Measurements from ENCODE around the gene MYO15A.
A peak's percentile ranks its signal among the peaks of the same experiment; 100 is the strongest.

Gene MYO15A

GRCh38 chr17:18084256-18084655 is 24.3 kb upstream of the MYO15A start:
- Histone ChIP-seq H3K27me3 (ENCODE audit: control insufficient read depth, insufficient read depth, low read length) (no peaks in the 10 kb centered on the region), H3K4me1 (ENCODE audit: control insufficient read depth, insufficient read depth, low read length) (no peaks in the 10 kb centered on the region), H3K27ac (ENCODE audit: low read depth, low read length) (no peak overlapping the region), H3K36me3 (ENCODE audit: control insufficient read depth, insufficient read depth, low read length) (no peaks in the 10 kb centered on the region), H3K4me3 (ENCODE audit: low read depth, low read length) (no peak overlapping the region), H3K9ac (ENCODE audit: low read depth, low read length) (no peak overlapping the region), H3K9me3 (ENCODE audit: control insufficient read depth, insufficient read depth, low read length) (no peaks in the 10 kb centered on the region)

- peak within 1 kb of the TSS; percentile 69 for H3K9ac ChIP-seq (ENCODE audit: low read depth, low read length)
- peak within 1 kb of the TSS; percentile 86 for H3K4me3 ChIP-seq (ENCODE audit: low read depth, low read length)
- no peaks in the 10 kb centered on the region for H3K4me1 ChIP-seq (ENCODE audit: control insufficient read depth, insufficient read depth, low read length)
- H3K9me3 ChIP-seq (ENCODE audit: control insufficient read depth, insufficient read depth, low read length): no peaks in the 10 kb centered on the region
- no peaks in the 10 kb centered on the region for H3K27me3 ChIP-seq (ENCODE audit: control insufficient read depth, insufficient read depth, low read length)
- peak within 1 kb of the TSS; percentile 76 for H3K27ac ChIP-seq (ENCODE audit: low read depth, low read length)
- 0 out of 2 replicates have a peak, but pooled peaks cover 9% of the 10 kb centered on the region for H3K36me3 ChIP-seq (ENCODE audit: control insufficient read depth, insufficient read depth, low read length)
Observed at GRCh38 chr17:18087610-18088491, 20.7 kb upstream of the MYO15A start, which contains the start of gene DRG2. DRG2 (plus strand) TSS chr17:18087948; CDS start chr17:18088024, 76 bp downstream.

- H3K27me3 ChIP-seq (ENCODE audit: control insufficient read depth, insufficient read depth, low read length): no peaks in the 10 kb centered on the region
- peaks cover 18% of the 10 kb centered on the region for H3K36me3 ChIP-seq (ENCODE audit: control insufficient read depth, insufficient read depth, low read length)
- no peak overlapping the region for H3K27ac ChIP-seq (ENCODE audit: low read depth, low read length)
- no peaks in the 10 kb centered on the region for H3K4me1 ChIP-seq (ENCODE audit: control insufficient read depth, insufficient read depth, low read length)
- H3K4me3 ChIP-seq (ENCODE audit: low read depth, low read length): no peak overlapping the region
- H3K9me3 ChIP-seq (ENCODE audit: control insufficient read depth, insufficient read depth, low read length): no peaks in the 10 kb centered on the region
- H3K9ac ChIP-seq (ENCODE audit: low read depth, low read length): no peak overlapping the region
Observed at GRCh38 chr17:18089613-18090012, 18.9 kb upstream of the MYO15A start.

GRCh38 chr17:18093616-18094408 is 14.7 kb upstream of the MYO15A start:
- no peak overlapping the region for H3K4me3 ChIP-seq (ENCODE audit: low read depth, low read length)
- H3K27ac ChIP-seq (ENCODE audit: low read depth, low read length): no peak overlapping the region
- H3K9ac ChIP-seq (ENCODE audit: low read depth, low read length): no peak overlapping the region
- H3K9me3 ChIP-seq (ENCODE audit: control insufficient read depth, insufficient read depth, low read length): no peaks in the 10 kb centered on the region
- H3K4me1 ChIP-seq (ENCODE audit: control insufficient read depth, insufficient read depth, low read length): no peaks in the 10 kb centered on the region
- no peaks in the 10 kb centered on the region for H3K27me3 ChIP-seq (ENCODE audit: control insufficient read depth, insufficient read depth, low read length)
- H3K36me3 ChIP-seq (ENCODE audit: control insufficient read depth, insufficient read depth, low read length): peaks cover 52% of the 10 kb centered on the region

- H3K27me3 ChIP-seq (ENCODE audit: control insufficient read depth, insufficient read depth, low read length): no peaks in the 10 kb centered on the region
- H3K36me3 ChIP-seq (ENCODE audit: control insufficient read depth, insufficient read depth, low read length): peaks cover 58% of the 10 kb centered on the region
- H3K9me3 ChIP-seq (ENCODE audit: control insufficient read depth, insufficient read depth, low read length): no peaks in the 10 kb centered on the region
- no peak overlapping the region for H3K9ac ChIP-seq (ENCODE audit: low read depth, low read length)
- no peak overlapping the region for H3K27ac ChIP-seq (ENCODE audit: low read depth, low read length)
- no peaks in the 10 kb centered on the region for H3K4me1 ChIP-seq (ENCODE audit: control insufficient read depth, insufficient read depth, low read length)
- H3K4me3 ChIP-seq (ENCODE audit: low read depth, low read length): no peak overlapping the region
Observed at GRCh38 chr17:18094409-18094807, 14.1 kb upstream of the MYO15A start.

- no peak overlapping the region for H3K27ac ChIP-seq (ENCODE audit: low read depth, low read length)
- no peaks in the 10 kb centered on the region for H3K9me3 ChIP-seq (ENCODE audit: control insufficient read depth, insufficient read depth, low read length)
- H3K4me1 ChIP-seq (ENCODE audit: control insufficient read depth, insufficient read depth, low read length): no peaks in the 10 kb centered on the region
- H3K9ac ChIP-seq (ENCODE audit: low read depth, low read length): no peak overlapping the region
- no peaks in the 10 kb centered on the region for H3K27me3 ChIP-seq (ENCODE audit: control insufficient read depth, insufficient read depth, low read length)
- H3K4me3 ChIP-seq (ENCODE audit: low read depth, low read length): no peak overlapping the region
- peaks cover 75% of the 10 kb centered on the region for H3K36me3 ChIP-seq (ENCODE audit: control insufficient read depth, insufficient read depth, low read length)
Observed at GRCh38 chr17:18099516-18099915, 9.0 kb upstream of the MYO15A start.

- H3K27me3 ChIP-seq (ENCODE audit: control insufficient read depth, insufficient read depth, low read length): no peaks in the 10 kb centered on the region
- H3K36me3 ChIP-seq (ENCODE audit: control insufficient read depth, insufficient read depth, low read length): peaks cover 81% of the 10 kb centered on the region
- no peaks in the 10 kb centered on the region for H3K9me3 ChIP-seq (ENCODE audit: control insufficient read depth, insufficient read depth, low read length)
Observed at GRCh38 chr17:18100616-18101015, 7.9 kb upstream of the MYO15A start.

GRCh38 chr17:18101828-18102227 is 6.7 kb upstream of the MYO15A start:
- peaks cover 80% of the 10 kb centered on the region for H3K36me3 ChIP-seq (ENCODE audit: control insufficient read depth, insufficient read depth, low read length)
- H3K9ac ChIP-seq (ENCODE audit: low read depth, low read length): no peak overlapping the region
- no peaks in the 10 kb centered on the region for H3K27me3 ChIP-seq (ENCODE audit: control insufficient read depth, insufficient read depth, low read length)

More at GRCh38 chr17:18100616-18101015, 7.9 kb upstream of the MYO15A start:
- Histone ChIP-seq H3K4me3 (ENCODE audit: low read depth, low read length) (no peak overlapping the region), H3K9ac (ENCODE audit: low read depth, low read length) (no peak overlapping the region), H3K4me1 (ENCODE audit: control insufficient read depth, insufficient read depth, low read length) (no peaks in the 10 kb centered on the region), H3K27ac (ENCODE audit: low read depth, low read length) (no peak overlapping the region)

GRCh38 chr17:18102640-18103039 is 5.9 kb upstream of the MYO15A start:
- no peaks in the 10 kb centered on the region for H3K9me3 ChIP-seq (ENCODE audit: control insufficient read depth, insufficient read depth, low read length)

More at GRCh38 chr17:18101828-18102227, 6.7 kb upstream of the MYO15A start:
- Histone ChIP-seq H3K4me1 (ENCODE audit: control insufficient read depth, insufficient read depth, low read length) (no peaks in the 10 kb centered on the region), H3K27ac (ENCODE audit: low read depth, low read length) (no peak overlapping the region), H3K9me3 (ENCODE audit: control insufficient read depth, insufficient read depth, low read length) (no peaks in the 10 kb centered on the region), H3K4me3 (ENCODE audit: low read depth, low read length) (no peak overlapping the region)

GRCh38 chr17:18105027-18105426 is 3.5 kb upstream of the MYO15A start:
- no peak overlapping the region for H3K4me3 ChIP-seq (ENCODE audit: low read depth, low read length)
- H3K9ac ChIP-seq (ENCODE audit: low read depth, low read length): no peak overlapping the region
- H3K4me1 ChIP-seq (ENCODE audit: control insufficient read depth, insufficient read depth, low read length): no peaks in the 10 kb centered on the region
- peaks cover 55% of the 10 kb centered on the region for H3K36me3 ChIP-seq (ENCODE audit: control insufficient read depth, insufficient read depth, low read length)
- H3K27ac ChIP-seq (ENCODE audit: low read depth, low read length): no peak overlapping the region
- no peaks in the 10 kb centered on the region for H3K27me3 ChIP-seq (ENCODE audit: control insufficient read depth, insufficient read depth, low read length)
- H3K9me3 ChIP-seq (ENCODE audit: control insufficient read depth, insufficient read depth, low read length): no peaks in the 10 kb centered on the region

More at GRCh38 chr17:18102640-18103039, 5.9 kb upstream of the MYO15A start:
- Histone ChIP-seq H3K4me1 (ENCODE audit: control insufficient read depth, insufficient read depth, low read length) (no peaks in the 10 kb centered on the region), H3K27me3 (ENCODE audit: control insufficient read depth, insufficient read depth, low read length) (no peaks in the 10 kb centered on the region), H3K27ac (ENCODE audit: low read depth, low read length) (no peak overlapping the region), H3K9ac (ENCODE audit: low read depth, low read length) (no peak overlapping the region), H3K36me3 (ENCODE audit: control insufficient read depth, insufficient read depth, low read length) (peaks cover 79% of the 10 kb centered on the region), H3K4me3 (ENCODE audit: low read depth, low read length) (no peak overlapping the region)

- H3K9ac ChIP-seq (ENCODE audit: low read depth, low read length): no peak overlapping the region
- H3K36me3 ChIP-seq (ENCODE audit: control insufficient read depth, insufficient read depth, low read length): peaks cover 49% of the 10 kb centered on the region
- H3K4me3 ChIP-seq (ENCODE audit: low read depth, low read length): no peak overlapping the region
- H3K4me1 ChIP-seq (ENCODE audit: control insufficient read depth, insufficient read depth, low read length): no peaks in the 10 kb centered on the region
- no peak overlapping the region for H3K27ac ChIP-seq (ENCODE audit: low read depth, low read length)
- no peaks in the 10 kb centered on the region for H3K9me3 ChIP-seq (ENCODE audit: control insufficient read depth, insufficient read depth, low read length)
- no peaks in the 10 kb centered on the region for H3K27me3 ChIP-seq (ENCODE audit: control insufficient read depth, insufficient read depth, low read length)
Observed at GRCh38 chr17:18105595-18105994, 3.0 kb upstream of the MYO15A start.
